Naive thymus-derived CD8-positive, alpha-beta T cell (primary cell): ENCODE data around the gene AGAP3. TPM values are rescaled to one million over a fixed set of nuclear protein-coding genes. Genes with fewer than 3 reads are reported as not detected.

Experiments
- ATAC-seq, 2 donors: fragments of 150-1000 bp; cut with Tn5 transposase in 1 of 2; sonication (Bioruptor Pico), chemical (Tn5 transposase) in 1 of 2; 1 replicate in 1 of 2; 2 replicates in 1 of 2; pipeline ENCODE4 v1.10.0; 2021; ENCODE audit warnings: mild to moderate bottlenecking in 2 of 2, moderate library complexity in 2 of 2
- POLR2A ChIA-PET: fragments of 350-600 bp; sonication (Branson Sonifier 250); formaldehyde crosslinking; loops from one replicate; lab custom pipeline; 2021; ENCODE audit warnings: antibody characterized with exemption; lab: Charles Lee
- DNase-seq, 10 donors: peaks; one replicate each; pipeline versions ENCODE4 v3.0.0 to v3.0.0-alpha.2; 2020 to 2022
- H3K27ac Mint-ChIP-seq, 10 donors: one replicate each; pipeline ENCODE4 v1.8.0; 2020 to 2022; ENCODE audit warnings: mild to moderate bottlenecking in 10 of 10, mixed read lengths in 10 of 10, moderate library complexity in 4 of 10, inconsistent platforms in 1 of 10
- H3K27me3 Mint-ChIP-seq, 5 donors: one replicate each; pipeline ENCODE4 v1.8.0; 2021 to 2022; ENCODE audit warnings: mixed read lengths in 5 of 5
- H3K36me3 Mint-ChIP-seq, 3 donors: one replicate each; pipeline ENCODE4 v1.8.0; 2020 to 2022; ENCODE audit warnings: mixed read lengths in 3 of 3, mild to moderate bottlenecking in 2 of 3, inconsistent platforms in 1 of 3
- H3K4me1 Mint-ChIP-seq, 4 donors: one replicate each; pipeline ENCODE4 v1.8.0; 2021 to 2022; ENCODE audit warnings: mixed read lengths in 4 of 4
- H3K4me3 Mint-ChIP-seq, 10 donors: one replicate each; pipeline ENCODE4 v1.8.0; 2020 to 2022; ENCODE audit warnings: mild to moderate bottlenecking in 10 of 10, mixed read lengths in 10 of 10, moderate library complexity in 6 of 10, inconsistent platforms in 1 of 10
- H3K9me3 Mint-ChIP-seq, 9 donors: one replicate each; pipeline ENCODE4 v1.8.0; 2020 to 2022; ENCODE audit warnings: mixed read lengths in 9 of 9, mild to moderate bottlenecking in 3 of 9, inconsistent platforms in 1 of 9, moderate library complexity in 1 of 9
- polyA plus RNA-seq, 3 donors: library from polyadenylated mRNA; unstranded; fragments of 300-500 nt; fragmentation: Illumina TruSeq; gene quantifications; one replicate each; pipeline ENCODE4 v1.2.3, GENCODE V29; 2021
- total RNA-seq, 8 experiments: library from RNA in 2 of 8; stranded (reverse) in 2 of 8; gene quantifications; one replicate each; pipeline ENCODE4 v1.2.3 and lab custom pipeline; 2021 to 2026

Gene AGAP3
- total and polyA plus RNA-seq, 5 experiments from 2014 or later: 1.1 to 36.9 (median 6.0) TPM

DNA sequence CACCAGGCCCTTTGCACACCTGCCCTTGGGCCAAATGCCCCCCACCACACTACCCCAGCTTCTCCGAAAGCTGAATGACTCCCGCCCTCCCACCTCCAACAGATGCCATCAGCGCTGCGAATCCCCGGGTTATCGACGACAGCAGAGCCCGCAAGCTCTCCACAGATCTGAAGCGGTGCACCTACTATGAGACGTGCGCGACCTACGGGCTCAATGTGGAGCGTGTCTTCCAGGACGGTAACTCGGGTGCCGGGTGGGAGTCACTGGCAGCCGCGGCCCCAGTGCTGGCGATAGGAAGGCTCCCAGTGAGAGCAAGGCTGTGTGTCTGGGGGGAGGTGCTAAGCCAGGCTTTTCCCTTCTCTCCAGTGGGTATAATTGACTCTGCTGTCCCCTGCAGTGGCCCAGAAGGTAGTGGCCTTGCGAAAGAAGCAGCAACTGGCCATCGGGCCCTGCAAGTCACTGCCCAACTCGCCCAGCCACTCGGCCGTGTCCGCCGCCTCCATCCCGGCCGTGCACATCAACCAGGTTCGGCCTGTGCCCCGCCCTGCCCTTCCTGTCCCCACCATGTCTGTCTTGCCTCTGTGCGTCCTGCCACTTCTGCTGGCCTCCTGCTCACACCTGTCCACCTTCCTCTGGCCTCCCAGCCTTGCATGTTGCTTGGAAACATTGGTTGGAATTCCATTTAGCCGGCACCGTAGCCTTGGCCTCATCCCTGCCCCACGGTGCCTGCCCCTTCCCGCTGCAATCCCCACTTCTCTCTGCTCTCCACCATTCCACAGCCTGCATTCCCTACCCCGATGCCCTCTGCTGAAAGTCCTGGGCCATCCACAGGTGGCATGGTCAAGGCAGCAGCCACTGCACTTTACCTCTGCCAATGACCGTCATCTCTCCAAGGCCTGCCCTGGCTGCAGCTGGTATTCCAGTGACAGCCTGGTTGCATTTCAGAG is 32.1 kb downstream of the AGAP3 start:
- H3K4me3 Mint-ChIP-seq: peak overlapping the region in 7 of 10 donors; percentile 22 to 73 (median 58)
- peaks cover 0 to 16% (median 9%) of the 10 kb centered on the region in 4 donors for H3K4me1 Mint-ChIP-seq
- DNase-seq: no peak
- ATAC-seq: no peak
- H3K36me3 Mint-ChIP-seq: peaks cover 0 to 29% (median 0%) of the 10 kb centered on the region in 3 donors
- H3K27me3 Mint-ChIP-seq: peaks cover 0 to 14% (median 2%) of the 10 kb centered on the region in 5 donors
- H3K9me3 Mint-ChIP-seq: no peaks in the 10 kb centered on the region
- POLR2A ChIA-PET: interaction anchor here (1.2 kb wide), 1 partner anchor 100 kb away, joined by 3 read pairs; no protein-coding TSS in a partner anchor
- peak overlapping the region in 6 of 10 donors; percentile 25 to 93 (median 88) for H3K27ac Mint-ChIP-seq

DNA sequence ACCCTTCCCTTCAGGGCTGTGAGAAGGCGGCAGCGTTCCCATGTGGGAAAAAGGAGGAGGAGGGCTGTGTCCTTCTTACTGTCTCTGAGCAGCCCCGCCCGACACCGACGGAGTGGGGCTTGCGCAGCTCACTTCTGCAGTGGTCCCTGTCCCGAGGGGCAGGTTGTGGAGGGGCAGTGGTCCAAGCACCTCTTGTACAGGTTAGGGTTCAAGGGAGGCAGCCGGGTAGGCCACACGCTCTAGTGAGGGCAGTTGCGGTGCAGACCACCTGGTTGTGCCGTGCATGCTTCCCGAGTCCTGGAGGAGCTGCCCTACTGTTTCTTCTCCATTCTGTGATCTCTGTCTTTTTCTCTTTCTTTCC is 32.8 kb downstream of the AGAP3 start:
- Mint-ChIP-seq H3K4me3 (peak overlapping the region in 4 of 10 donors; percentile 24 to 66 (median 44)), H3K27ac (peak overlapping the region in 1 of 10 donors; percentile 56)
- DNase-seq: no peak

DNA sequence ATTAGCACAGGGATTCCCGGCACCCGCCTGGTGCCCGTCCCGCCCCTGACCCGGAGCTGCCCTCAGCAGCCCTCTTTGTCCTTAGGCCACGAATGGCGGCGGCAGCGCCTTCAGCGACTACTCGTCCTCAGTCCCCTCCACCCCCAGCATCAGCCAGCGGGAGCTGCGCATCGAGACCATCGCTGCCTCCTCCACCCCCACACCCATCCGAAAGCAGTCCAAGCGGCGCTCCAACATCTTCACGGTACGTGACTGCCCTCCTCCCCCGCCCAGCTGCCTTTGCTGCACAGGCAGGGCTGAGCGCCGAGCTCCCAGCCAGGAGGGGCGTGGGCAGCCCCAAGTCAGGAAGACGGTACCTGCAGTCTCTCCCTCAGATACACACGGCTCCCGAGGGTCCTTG is 33.6 kb downstream of the AGAP3 start:
- Mint-ChIP-seq H3K27me3 (peaks cover 0 to 14% (median 1%) of the 10 kb centered on the region in 5 donors), H3K4me1 (peaks cover 5 to 21% (median 11%) of the 10 kb centered on the region in 4 donors), H3K4me3 (no peak overlapping the region), H3K36me3 (peaks cover 0 to 38% (median 4%) of the 10 kb centered on the region in 3 donors), H3K27ac (no peak overlapping the region), H3K9me3 (no peaks in the 10 kb centered on the region)
- no peak for DNase-seq
- no peak for ATAC-seq
- POLR2A ChIA-PET: interaction anchor here (0.8 kb wide), 1 partner anchor 101 kb away, joined by 3 read pairs; no protein-coding TSS in a partner anchor

More for the DNA sequence above, 32.8 kb downstream of the AGAP3 start:
- H3K9me3 Mint-ChIP-seq: no peaks in the 10 kb centered on the region
- H3K27me3 Mint-ChIP-seq: peaks cover 0 to 10% (median 1%) of the 10 kb centered on the region in 5 donors
- H3K36me3 Mint-ChIP-seq: peaks cover 0 to 36% (median 0%) of the 10 kb centered on the region in 3 donors
- POLR2A ChIA-PET: no interaction called here
- peaks cover 5 to 21% (median 10%) of the 10 kb centered on the region in 4 donors for H3K4me1 Mint-ChIP-seq
- no peak for ATAC-seq

DNA sequence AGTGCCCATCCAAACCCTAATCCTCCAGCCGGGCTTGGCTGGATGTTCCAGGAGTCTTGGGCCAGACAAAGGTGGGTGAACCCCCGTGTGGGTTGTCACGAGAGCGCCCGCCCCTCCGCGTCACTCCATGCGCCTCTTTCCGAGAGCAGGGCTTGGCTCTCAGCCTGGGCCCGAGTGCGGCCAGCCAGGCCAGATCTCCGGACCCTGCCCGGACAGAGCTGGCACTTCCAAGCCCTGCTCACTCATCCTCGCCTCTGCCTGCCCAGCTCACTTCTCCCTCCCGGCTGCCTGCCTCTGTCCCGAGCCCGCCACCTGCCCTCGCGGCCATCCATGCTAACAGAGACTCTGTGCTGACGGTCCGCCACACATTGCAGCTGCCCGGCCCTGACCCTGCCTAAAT is 34.6 kb downstream of the AGAP3 start:
- no peaks in the 10 kb centered on the region for H3K9me3 Mint-ChIP-seq
- no peak overlapping the region for H3K4me3 Mint-ChIP-seq
- ATAC-seq (no peak), DNase-seq (no peak)
- H3K4me1 Mint-ChIP-seq: peaks cover 4 to 18% (median 11%) of the 10 kb centered on the region in 4 donors
- H3K27ac Mint-ChIP-seq: no peak overlapping the region
- POLR2A ChIA-PET: interaction anchor here (0.7 kb wide), 1 partner anchor 16 kb away, joined by 3 read pairs; no protein-coding TSS in a partner anchor
- peaks cover 0 to 18% (median 1%) of the 10 kb centered on the region in 5 donors for H3K27me3 Mint-ChIP-seq
- H3K36me3 Mint-ChIP-seq: peaks cover 0 to 43% (median 7%) of the 10 kb centered on the region in 3 donors

DNA sequence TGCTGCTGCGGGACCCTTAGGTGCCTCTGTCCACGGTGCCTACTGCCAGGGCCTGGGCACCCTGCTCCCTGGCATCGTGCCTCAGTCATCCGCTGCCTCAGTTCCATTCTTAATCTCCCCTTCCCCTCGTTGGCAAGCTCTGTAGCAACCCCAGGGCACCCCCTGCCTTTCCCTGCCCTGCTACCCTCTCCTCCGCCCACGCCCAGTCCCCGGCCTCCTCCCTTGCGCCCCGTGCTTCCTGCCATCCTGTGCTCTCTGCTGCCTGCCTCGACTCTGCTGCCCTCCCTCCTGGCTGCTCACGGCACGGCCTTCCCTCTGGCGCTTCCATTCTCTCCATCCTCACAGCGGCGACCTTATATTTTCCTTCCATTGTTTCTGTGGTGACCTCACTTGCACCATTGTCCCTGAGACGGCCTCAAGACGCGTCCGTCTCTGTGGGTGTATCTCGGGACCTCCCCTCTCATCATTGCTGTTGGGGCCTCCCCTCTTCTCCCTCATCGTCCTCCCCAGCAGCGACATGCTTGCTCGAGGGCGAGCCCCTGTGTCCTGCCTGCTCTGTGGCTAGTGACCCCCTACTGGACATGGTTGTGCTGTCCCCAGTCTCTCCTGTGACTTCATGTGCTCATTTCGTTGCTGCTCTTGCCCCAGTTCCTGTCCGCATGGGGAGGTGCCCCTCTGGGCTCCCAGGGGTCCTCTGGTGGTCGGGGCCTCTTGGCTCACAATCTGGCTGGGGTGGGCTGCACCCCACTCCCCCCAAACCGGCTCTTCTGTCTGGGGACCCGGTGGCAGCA is 35.3 kb downstream of the AGAP3 start:
- H3K4me1 Mint-ChIP-seq: peaks cover 3 to 15% (median 10%) of the 10 kb centered on the region in 4 donors
- H3K4me3 Mint-ChIP-seq: no peak overlapping the region
- peak overlapping the region in 2 of 10 donors; percentile 35 to 84 for H3K27ac Mint-ChIP-seq
- ATAC-seq (no peak), DNase-seq (no peak)
- H3K27me3 Mint-ChIP-seq: peaks cover 0 to 17% (median 1%) of the 10 kb centered on the region in 5 donors
- peaks cover 0 to 43% (median 7%) of the 10 kb centered on the region in 3 donors for H3K36me3 Mint-ChIP-seq
- H3K9me3 Mint-ChIP-seq: no peaks in the 10 kb centered on the region
- POLR2A ChIA-PET: interaction anchor here (0.7 kb wide), 1 partner anchor 17 kb away, joined by 3 read pairs; no protein-coding TSS in a partner anchor

DNA sequence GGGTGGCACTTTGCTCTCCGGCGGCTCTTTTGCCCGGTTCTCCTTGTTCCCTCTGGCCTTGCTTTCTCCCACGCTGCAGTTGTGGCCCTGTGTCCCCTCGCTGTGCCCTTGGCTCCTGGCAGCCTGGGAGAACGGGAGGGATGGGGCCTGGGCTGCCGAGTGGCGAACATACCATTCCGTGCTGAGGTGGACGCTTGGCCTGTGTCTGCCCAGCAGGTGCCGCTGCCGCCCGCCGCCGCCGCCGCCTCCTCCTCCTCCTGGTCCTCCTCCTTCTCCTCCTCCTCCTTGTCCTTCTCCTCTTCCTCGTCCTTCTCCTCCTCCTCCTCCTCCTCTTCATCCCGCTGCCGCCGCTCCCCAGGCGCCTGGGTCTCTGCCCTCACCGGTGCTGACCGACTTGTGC is 36.0 kb downstream of the AGAP3 start:
- no peak overlapping the region for H3K27ac Mint-ChIP-seq
- peaks cover 3 to 15% (median 9%) of the 10 kb centered on the region in 4 donors for H3K4me1 Mint-ChIP-seq
- no peak for DNase-seq
- H3K36me3 Mint-ChIP-seq: peaks cover 0 to 43% (median 7%) of the 10 kb centered on the region in 3 donors
- H3K9me3 Mint-ChIP-seq: no peaks in the 10 kb centered on the region
- no peak for ATAC-seq
- peaks cover 0 to 17% (median 1%) of the 10 kb centered on the region in 5 donors for H3K27me3 Mint-ChIP-seq
- H3K4me3 Mint-ChIP-seq: no peak overlapping the region
- POLR2A ChIA-PET: no interaction called here

DNA sequence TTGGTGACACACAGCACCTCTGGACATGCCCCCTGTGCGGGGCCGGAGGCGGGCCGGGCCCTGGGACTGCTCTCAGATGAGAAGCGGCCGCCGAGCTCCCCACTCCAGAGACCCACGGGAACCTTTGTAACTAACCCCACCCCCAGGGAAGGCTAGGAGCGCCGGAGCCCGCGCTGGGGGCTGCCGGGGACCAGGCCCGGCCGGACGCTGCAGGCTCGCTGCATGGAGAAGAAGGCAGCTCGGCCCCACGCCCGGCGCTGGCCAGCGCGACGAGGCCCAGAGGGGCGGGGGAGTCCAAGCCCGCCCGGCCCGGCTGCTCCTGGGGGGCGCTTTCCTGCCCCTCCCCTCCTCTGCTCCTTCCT is 36.5 kb downstream of the AGAP3 start:
- Mint-ChIP-seq H3K4me3 (no peak overlapping the region), H3K36me3 (peaks cover 0 to 43% (median 7%) of the 10 kb centered on the region in 3 donors), H3K27me3 (peaks cover 0 to 17% (median 1%) of the 10 kb centered on the region in 5 donors), H3K4me1 (peaks cover 0 to 15% (median 7%) of the 10 kb centered on the region in 4 donors), H3K9me3 (no peaks in the 10 kb centered on the region), H3K27ac (no peak overlapping the region)
- DNase-seq: no peak
- POLR2A ChIA-PET: no interaction called here
- ATAC-seq: no peak

DNA sequence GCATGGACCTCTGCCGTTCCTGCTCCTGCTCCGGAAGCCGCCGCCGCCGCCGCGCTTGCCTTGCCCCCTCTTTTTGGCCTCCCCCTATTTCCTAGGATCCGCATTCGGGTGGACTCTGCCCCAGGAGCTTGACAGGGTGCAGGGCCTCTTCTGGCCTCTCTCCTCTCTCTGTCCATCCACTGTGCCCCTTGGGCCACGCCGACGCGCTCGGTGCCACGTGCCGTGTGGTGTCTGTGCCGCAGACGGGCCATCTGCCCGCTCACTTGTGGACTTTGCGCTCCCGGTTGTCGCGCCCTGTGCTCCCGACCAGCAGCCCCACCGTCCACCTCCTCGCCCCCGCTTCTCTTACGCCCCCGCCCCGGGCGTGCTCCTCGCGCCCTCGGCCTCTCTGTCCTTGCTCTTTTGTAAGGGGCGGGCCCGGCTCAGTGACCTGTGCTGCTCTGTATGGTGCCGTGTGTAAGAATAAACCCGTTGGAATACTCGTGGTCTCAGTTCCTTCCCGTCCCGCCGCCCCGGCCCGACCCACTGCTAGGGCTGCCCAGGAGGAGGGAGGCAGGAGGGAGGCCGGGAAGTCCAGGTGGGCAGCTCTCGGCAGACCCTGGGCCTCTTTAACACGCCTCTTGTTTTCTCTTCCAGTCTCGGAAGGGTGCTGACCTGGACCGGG is 37.0 kb downstream of the AGAP3 start:
- H3K4me1 Mint-ChIP-seq: peaks cover 0 to 15% (median 7%) of the 10 kb centered on the region in 4 donors
- no peak overlapping the region for H3K4me3 Mint-ChIP-seq
- DNase-seq (no peak), ATAC-seq (no peak)
- peak overlapping the region in 1 of 10 donors; percentile 64 for H3K27ac Mint-ChIP-seq
- POLR2A ChIA-PET: interaction anchor here (0.5 to 0.9 kb wide), 2 partner anchors 47 to 752 kb away, joined by 4 to 5 read pairs; no protein-coding TSS in a partner anchor
- H3K36me3 Mint-ChIP-seq: peaks cover 0 to 43% (median 7%) of the 10 kb centered on the region in 3 donors
- H3K27me3 Mint-ChIP-seq: peaks cover 0 to 17% (median 1%) of the 10 kb centered on the region in 5 donors
- no peaks in the 10 kb centered on the region for H3K9me3 Mint-ChIP-seq

DNA sequence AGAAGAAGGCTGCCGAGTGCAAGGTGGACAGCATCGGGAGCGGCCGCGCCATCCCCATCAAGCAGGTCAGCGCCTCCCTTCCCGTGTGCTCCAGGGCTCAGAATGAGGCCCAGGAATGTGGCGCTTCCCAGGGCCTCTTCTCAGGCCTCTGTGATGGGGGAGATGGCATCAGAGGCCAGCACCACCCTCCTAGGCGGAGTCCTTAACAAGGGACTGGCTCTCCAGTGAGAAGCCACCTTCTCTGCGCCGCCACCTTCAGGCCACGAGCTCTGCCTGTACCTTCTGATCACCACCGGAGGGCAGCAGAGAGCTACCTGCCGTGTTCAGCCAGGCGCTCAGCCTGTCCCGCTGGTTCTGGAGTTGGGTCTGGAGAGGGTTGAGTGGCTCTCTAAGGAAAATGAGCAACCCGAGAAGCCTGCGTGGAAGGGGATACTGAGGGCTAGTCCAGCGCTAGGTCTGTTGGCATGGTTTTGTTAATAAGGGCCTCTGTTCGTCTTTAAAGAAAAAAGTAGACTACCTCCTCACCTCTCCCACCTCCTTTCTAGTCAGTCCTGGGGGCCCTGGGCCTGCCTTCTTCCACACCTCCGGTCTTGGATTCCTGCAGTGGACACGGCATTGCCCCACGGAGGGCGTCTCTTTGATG is 37.7 kb downstream of the AGAP3 start:
- Mint-ChIP-seq H3K27me3 (peaks cover 0 to 16% (median 1%) of the 10 kb centered on the region in 5 donors), H3K9me3 (no peaks in the 10 kb centered on the region), H3K27ac (peak overlapping the region in 2 of 10 donors; percentile 64 to 75), H3K4me3 (no peak overlapping the region), H3K4me1 (peaks cover 0 to 12% (median 7%) of the 10 kb centered on the region in 4 donors), H3K36me3 (peaks cover 0 to 45% (median 7%) of the 10 kb centered on the region in 3 donors)
- DNase-seq (peak; percentile 67 to 89 (median 81)), ATAC-seq (peak; percentile 98 to 100)
- POLR2A ChIA-PET: interaction anchor here (0.5 to 0.9 kb wide), 2 partner anchors 46 to 752 kb away, joined by 4 to 5 read pairs; no protein-coding TSS in a partner anchor

DNA sequence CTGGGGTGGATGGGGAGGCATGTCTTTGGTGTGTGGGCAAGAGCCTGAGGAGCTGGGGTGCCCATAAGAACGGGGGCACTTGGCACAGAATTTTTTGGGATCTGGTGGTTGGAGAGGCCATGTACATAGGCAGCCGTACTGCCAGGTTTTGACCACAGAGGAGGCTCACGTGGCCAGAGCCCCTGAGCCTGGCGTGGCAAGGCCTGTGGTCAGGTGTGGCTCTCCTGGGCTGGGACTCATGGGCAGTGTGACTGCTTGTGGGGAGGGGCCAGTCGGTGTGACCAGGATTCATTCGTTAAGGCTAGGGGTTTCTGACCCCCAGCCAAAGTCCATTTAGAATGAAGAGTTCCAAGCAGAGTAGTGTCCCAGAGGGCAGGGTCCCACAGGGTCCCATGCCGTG is 38.2 kb downstream of the AGAP3 start:
- Mint-ChIP-seq H3K9me3 (no peaks in the 10 kb centered on the region), H3K27me3 (peaks cover 0 to 16% (median 0%) of the 10 kb centered on the region in 5 donors), H3K4me1 (peaks cover 0 to 10% (median 6%) of the 10 kb centered on the region in 4 donors), H3K36me3 (peaks cover 0 to 40% (median 7%) of the 10 kb centered on the region in 3 donors), H3K27ac (peak overlapping the region in 1 of 10 donors; percentile 64), H3K4me3 (no peak overlapping the region)
- POLR2A ChIA-PET: interaction anchor here (0.9 kb wide), 1 partner anchor 46 kb away, joined by 5 read pairs; no protein-coding TSS in a partner anchor
- DNase-seq: no peak
- no peak for ATAC-seq

DNA sequence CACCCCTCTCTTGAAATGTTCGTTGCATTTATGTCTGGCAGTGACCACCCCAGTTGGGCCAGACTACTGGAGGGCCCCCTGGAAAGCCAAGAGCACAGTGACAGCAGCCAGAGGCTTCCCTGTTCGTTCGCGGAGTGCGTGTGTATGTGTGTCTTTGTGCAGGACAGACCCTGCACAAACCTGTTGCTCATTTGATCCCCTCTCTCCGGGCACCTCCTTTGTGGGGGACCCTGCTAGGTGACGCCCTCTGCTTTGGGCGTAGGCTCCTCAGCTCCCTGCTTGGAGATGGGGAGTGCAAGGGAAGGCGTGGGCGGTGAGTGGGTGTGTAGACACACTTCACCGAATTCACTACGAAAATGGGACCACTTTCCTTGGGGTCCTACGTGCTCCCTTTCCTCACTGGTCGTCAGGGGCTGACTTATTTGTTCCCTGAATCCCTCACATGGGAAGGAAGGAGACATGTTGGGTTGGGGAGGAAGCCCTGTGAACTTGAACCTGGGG is 38.7 kb downstream of the AGAP3 start:
- H3K36me3 Mint-ChIP-seq: peaks cover 0 to 41% (median 7%) of the 10 kb centered on the region in 3 donors
- H3K4me3 Mint-ChIP-seq: no peak overlapping the region
- DNase-seq: no peak
- H3K9me3 Mint-ChIP-seq: no peaks in the 10 kb centered on the region
- H3K27me3 Mint-ChIP-seq: peaks cover 0 to 16% (median 0%) of the 10 kb centered on the region in 5 donors
- ATAC-seq: no peak
- H3K27ac Mint-ChIP-seq: no peak overlapping the region
- POLR2A ChIA-PET: no interaction called here
- H3K4me1 Mint-ChIP-seq: peaks cover 0 to 9% (median 6%) of the 10 kb centered on the region in 4 donors
